Loucy (cell line): ENCODE results near the gene SLAIN1.

Experiments used
- H2AFZ ChIP-seq: fragments of 200-600 bp; sonication (generic); 2 replicates; pipeline ENCODE4 v1.6.0; 2016; ENCODE audit warnings: antibody characterized with exemption, mild to moderate bottlenecking, low read length, moderate library complexity
- H3F3A ChIP-seq: fragments of 200-600 bp; 2 replicates; pipeline ENCODE4 v1.6.0; 2016; ENCODE audit warnings: antibody characterized with exemption, low read depth, mild to moderate bottlenecking
- H3K27me3 ChIP-seq: fragments of 200-600 bp; sonication (generic); 2 replicates; pipeline ENCODE4 v1.6.1; 2014; ENCODE audit warnings: low read length, mild to moderate bottlenecking; ENCODE audit not compliant: insufficient read depth, poor library complexity, severe bottlenecking
- H3K36me3 ChIP-seq: fragments of 200-600 bp; sonication (generic); 2 replicates; pipeline ENCODE4 v1.6.1; 2016; ENCODE audit warnings: low read length; ENCODE audit not compliant: insufficient read depth
- H3K4me1 ChIP-seq: fragments of 200-600 bp; sonication (generic); 2 replicates; pipeline ENCODE4 v1.5.1; 2014; ENCODE audit warnings: low read length, mild to moderate bottlenecking; ENCODE audit not compliant: insufficient read depth, poor library complexity, severe bottlenecking
- H3K4me2 ChIP-seq: fragments of 200-600 bp; sonication (generic); 2 replicates; pipeline ENCODE4 v1.6.0; 2014; ENCODE audit warnings: antibody characterized with exemption, low read length, low read depth, mild to moderate bottlenecking; ENCODE audit not compliant: poor library complexity, severe bottlenecking
- H3K4me3 ChIP-seq: fragments of 200-600 bp; sonication (generic); 2 replicates; pipeline ENCODE4 v1.5.1; 2014; ENCODE audit warnings: low read length, mild to moderate bottlenecking, mixed read lengths; ENCODE audit not compliant: poor library complexity, severe bottlenecking
- H3K79me2 ChIP-seq: fragments of 200-600 bp; sonication (generic); 2 replicates; pipeline ENCODE4 v1.6.1; 2014; ENCODE audit warnings: low read length; ENCODE audit not compliant: insufficient read depth
- H3K9ac ChIP-seq: fragments of 200-600 bp; sonication (generic); 2 replicates; pipeline ENCODE4 v1.6.0; 2014; ENCODE audit warnings: mild to moderate bottlenecking, low read depth, low read length, moderate library complexity; ENCODE audit not compliant: poor library complexity, severe bottlenecking
- H3K9me2 ChIP-seq: fragments of 200-600 bp; sonication (generic); replicated peaks from 2 replicates; pipeline ENCODE4 v1.6.1; 2016; ENCODE audit warnings: low read depth, low read length, mixed read lengths
- H3K9me3 ChIP-seq: fragments of 200-600 bp; sonication (generic); 2 replicates; pipeline ENCODE4 v1.6.1; 2014; ENCODE audit warnings: mild to moderate bottlenecking, antibody characterized with exemption, low read length, low read depth; ENCODE audit not compliant: insufficient read depth
- H4K20me1 ChIP-seq: fragments of 200-600 bp; sonication (generic); 2 replicates; pipeline ENCODE4 v1.6.0; 2014; ENCODE audit warnings: antibody characterized with exemption, low read length, mild to moderate bottlenecking; ENCODE audit not compliant: insufficient read depth, poor library complexity, severe bottlenecking
- EZH2phosphoT487 ChIP-seq: fragments of 200-600 bp; IDR thresholded peaks from 2 replicates; pipeline ENCODE4 v1.6.1; 2018; ENCODE audit warnings: antibody characterized with exemption, mild to moderate bottlenecking, moderate library complexity, borderline replicate concordance
- TF ChIP-seq, protein P1 (sequence below): fragments of 200-600 bp; sonication (generic); conservative IDR thresholded peaks from 2 replicates; pipeline ENCODE4 v1.5.1; 2014; ENCODE audit warnings: mild to moderate bottlenecking, antibody characterized with exemption, low read length

The SLAIN1 gene

DNA sequence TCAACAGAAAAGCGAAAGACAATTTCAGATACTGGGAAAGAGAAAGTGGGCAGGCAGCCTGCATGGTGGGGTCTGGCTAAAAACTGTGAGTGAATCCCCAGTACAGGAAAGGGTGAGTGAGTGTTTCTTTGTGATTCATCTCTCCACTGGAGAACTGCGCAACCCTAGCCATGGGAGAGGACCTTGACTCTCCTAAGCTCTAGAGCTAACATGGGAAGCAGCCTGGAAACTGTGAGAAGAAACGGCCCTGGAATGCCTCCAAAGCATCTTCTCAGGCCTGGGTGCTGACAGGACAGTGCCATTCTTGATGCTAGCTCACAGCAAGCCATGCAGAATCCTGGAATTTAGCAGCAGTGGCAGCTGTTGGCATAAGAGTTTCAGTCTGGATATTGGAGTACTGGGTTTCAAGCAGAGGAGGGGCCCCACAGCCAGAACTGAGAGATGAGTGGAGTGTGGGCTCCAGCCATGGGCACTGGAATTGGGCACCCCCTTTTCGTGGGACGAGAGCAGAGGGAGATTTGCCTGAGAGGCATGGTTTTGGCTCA, 18.7 kb upstream of the SLAIN1 start:
- Histone ChIP-seq H2AFZ (no peak overlapping the region), H3K9ac (no peak overlapping the region), H3K79me2 (no peaks in the 10 kb centered on the region), H3K9me3 (no peaks in the 10 kb centered on the region), H3F3A (no peaks in the 10 kb centered on the region), H4K20me1 (no peaks in the 10 kb centered on the region), H3K4me2 (no peak overlapping the region), H3K36me3 (no peaks in the 10 kb centered on the region), H3K9me2 (no peaks in the 10 kb centered on the region), H3K4me1 (no peaks in the 10 kb centered on the region), H3K4me3 (no peak overlapping the region), H3K27me3 (no peaks in the 10 kb centered on the region)
- TF ChIP-seq EZH2phosphoT487 = no peak
- TF ChIP-seq, protein P1, sequence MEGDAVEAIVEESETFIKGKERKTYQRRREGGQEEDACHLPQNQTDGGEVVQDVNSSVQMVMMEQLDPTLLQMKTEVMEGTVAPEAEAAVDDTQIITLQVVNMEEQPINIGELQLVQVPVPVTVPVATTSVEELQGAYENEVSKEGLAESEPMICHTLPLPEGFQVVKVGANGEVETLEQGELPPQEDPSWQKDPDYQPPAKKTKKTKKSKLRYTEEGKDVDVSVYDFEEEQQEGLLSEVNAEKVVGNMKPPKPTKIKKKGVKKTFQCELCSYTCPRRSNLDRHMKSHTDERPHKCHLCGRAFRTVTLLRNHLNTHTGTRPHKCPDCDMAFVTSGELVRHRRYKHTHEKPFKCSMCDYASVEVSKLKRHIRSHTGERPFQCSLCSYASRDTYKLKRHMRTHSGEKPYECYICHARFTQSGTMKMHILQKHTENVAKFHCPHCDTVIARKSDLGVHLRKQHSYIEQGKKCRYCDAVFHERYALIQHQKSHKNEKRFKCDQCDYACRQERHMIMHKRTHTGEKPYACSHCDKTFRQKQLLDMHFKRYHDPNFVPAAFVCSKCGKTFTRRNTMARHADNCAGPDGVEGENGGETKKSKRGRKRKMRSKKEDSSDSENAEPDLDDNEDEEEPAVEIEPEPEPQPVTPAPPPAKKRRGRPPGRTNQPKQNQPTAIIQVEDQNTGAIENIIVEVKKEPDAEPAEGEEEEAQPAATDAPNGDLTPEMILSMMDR = no peak

DNA sequence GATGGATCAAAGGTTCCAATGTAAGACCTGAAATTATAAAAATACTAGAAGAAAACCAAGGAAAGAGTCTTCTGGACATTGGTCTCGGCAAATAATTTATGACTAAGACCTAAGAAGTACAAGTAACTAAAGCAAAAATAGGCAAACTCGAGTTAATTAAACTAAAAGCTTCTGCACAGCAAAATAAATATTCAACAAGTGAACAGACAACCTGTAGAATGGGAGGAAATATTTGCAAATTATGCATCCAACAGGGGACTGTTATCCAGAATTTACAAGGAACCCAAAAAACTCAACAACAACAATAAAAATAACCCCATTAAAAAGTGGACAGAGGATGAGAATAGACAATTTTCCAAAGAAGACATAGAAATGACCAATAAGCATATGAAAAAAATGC, 9.7 kb upstream of the SLAIN1 start:
- H3F3A ChIP-seq = no peaks in the 10 kb centered on the region
- no peak overlapping the region for H3K4me3 ChIP-seq
- H3K36me3 ChIP-seq = no peaks in the 10 kb centered on the region
- H4K20me1 ChIP-seq = no peaks in the 10 kb centered on the region
- H2AFZ ChIP-seq = no peak overlapping the region
- no peaks in the 10 kb centered on the region for H3K9me3 ChIP-seq
- H3K4me2 ChIP-seq = no peak overlapping the region
- H3K27me3 ChIP-seq = no peaks in the 10 kb centered on the region
- no peak for TF ChIP-seq EZH2phosphoT487
- TF ChIP-seq, protein P1 = no peak
- H3K4me1 ChIP-seq = no peaks in the 10 kb centered on the region
- H3K9me2 ChIP-seq = no peaks in the 10 kb centered on the region
- no peak overlapping the region for H3K9ac ChIP-seq
- H3K79me2 ChIP-seq = no peaks in the 10 kb centered on the region

DNA sequence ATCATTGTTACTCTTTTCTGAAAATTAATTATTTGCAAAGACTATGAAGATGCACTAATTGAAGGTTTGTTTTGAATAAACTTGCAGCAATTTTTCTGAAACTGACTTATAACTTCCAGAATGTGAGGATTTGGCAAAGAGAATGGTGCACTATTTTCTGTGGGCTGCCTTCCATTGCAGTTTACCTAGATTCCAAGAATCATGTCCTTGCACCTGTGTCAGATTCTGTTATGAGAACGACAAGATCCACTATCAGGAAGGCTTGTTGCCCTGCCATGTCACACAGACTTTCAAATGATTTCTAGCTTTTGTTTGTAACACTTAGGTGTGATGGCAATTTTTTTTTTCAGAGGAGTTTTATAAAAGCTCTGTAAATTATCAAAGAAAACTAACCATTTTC, 5.6 kb upstream of the SLAIN1 start:
- no peaks in the 10 kb centered on the region for H3K9me2 ChIP-seq
- TF ChIP-seq EZH2phosphoT487 = no peak
- TF ChIP-seq, protein P1 = no peak
- H3K27me3 ChIP-seq = no peaks in the 10 kb centered on the region
- H3K4me3 ChIP-seq = no peak overlapping the region
- H3K79me2 ChIP-seq = no peaks in the 10 kb centered on the region
- H3K9me3 ChIP-seq = no peaks in the 10 kb centered on the region
- H3F3A ChIP-seq = no peaks in the 10 kb centered on the region
- H3K9ac ChIP-seq = no peak overlapping the region
- H3K4me2 ChIP-seq = no peak overlapping the region
- no peaks in the 10 kb centered on the region for H3K4me1 ChIP-seq
- H2AFZ ChIP-seq = no peak overlapping the region
- no peaks in the 10 kb centered on the region for H3K36me3 ChIP-seq
- H4K20me1 ChIP-seq = no peaks in the 10 kb centered on the region
